HG03378 (cell line): ENCODE measurements around the gene SLC41A3.
"Not testable (repeated sequence)": the region's sequence is repeated elsewhere in the genome, so short reads cannot be mapped to it uniquely, and the experiment has no call there.

Source experiments
- ATAC-seq: cut with Tn5 transposase; IDR thresholded peaks from one replicate; pipeline ENCODE4 v1.9.1; 2021; ENCODE audit warnings: mild to moderate bottlenecking, moderate library complexity; ENCODE audit not compliant: unreplicated experiment

The SLC41A3 gene

DNA sequence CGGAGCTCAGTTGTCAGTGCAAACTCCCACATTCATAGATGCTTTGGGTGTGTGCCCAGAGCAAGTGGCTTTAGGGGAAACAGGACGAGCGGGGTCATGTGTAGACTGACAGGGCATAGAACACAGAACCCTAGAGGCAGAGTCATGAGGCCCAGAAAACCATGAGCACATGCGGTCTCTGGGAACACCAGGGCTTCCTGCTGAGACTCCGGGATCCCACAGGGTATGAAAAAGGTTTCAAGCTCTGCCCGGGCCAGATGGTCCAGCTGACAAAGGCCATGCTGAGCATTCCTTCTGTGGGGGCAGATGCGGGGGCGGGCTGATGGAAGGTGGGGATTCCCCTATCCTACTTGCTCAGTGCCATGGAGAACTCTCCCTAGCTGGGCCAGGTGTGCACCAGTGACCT is 70.2 kb downstream of the SLC41A3 start:
- ATAC-seq: no peak

DNA sequence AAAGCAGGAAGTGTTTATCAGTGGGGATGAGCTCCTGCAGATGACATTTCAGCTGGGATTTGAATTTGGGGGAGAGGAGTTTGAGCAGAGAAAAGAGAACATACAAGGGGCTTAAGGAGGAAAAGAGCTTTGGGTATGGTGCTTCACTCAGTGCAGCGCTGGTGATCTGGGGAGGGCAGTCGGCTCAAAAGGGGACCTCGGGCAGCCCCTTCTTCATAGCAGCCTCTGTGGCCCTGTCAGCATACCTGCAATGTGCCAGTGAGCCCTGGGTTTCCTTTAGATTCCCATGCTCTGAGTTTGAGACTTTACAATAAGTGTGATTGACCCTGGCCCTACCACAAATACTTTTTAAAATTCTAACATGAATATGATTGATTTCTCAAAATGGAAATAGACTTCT is 74.7 kb downstream of the SLC41A3 start:
- no peak for ATAC-seq

DNA sequence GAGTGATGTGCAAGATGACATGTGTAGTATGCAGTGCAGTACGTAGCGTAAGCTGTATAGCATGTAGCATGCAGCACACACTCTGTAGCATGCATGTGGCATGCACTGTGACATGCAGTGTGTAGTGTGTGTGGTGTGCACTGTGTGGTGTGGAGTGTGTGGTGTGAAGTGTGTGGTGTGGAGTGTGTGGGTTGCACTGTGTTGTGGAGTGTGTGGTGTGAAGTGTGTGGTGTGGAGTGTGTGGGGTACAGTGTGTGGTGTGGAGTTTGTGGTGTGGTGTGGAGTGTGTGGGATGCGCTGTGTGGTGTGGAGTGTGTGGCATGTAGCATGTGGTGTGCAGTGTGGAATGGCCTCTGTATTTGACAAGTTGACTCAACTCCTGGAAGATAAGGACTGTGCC is 75.7 kb downstream of the SLC41A3 start:
- ATAC-seq: no peak

- ATAC-seq: no peak
These were observed 78.0 kb downstream of the SLC41A3 start for GRCh38 chr3:126005951-126006350.

- ATAC-seq: no peak
These were observed 79.2 kb downstream of the SLC41A3 start for GRCh38 chr3:126004692-126005091.

GRCh38 chr3:126004217-126004616 is 79.7 kb downstream of the SLC41A3 start:
- ATAC-seq: no peak

DNA sequence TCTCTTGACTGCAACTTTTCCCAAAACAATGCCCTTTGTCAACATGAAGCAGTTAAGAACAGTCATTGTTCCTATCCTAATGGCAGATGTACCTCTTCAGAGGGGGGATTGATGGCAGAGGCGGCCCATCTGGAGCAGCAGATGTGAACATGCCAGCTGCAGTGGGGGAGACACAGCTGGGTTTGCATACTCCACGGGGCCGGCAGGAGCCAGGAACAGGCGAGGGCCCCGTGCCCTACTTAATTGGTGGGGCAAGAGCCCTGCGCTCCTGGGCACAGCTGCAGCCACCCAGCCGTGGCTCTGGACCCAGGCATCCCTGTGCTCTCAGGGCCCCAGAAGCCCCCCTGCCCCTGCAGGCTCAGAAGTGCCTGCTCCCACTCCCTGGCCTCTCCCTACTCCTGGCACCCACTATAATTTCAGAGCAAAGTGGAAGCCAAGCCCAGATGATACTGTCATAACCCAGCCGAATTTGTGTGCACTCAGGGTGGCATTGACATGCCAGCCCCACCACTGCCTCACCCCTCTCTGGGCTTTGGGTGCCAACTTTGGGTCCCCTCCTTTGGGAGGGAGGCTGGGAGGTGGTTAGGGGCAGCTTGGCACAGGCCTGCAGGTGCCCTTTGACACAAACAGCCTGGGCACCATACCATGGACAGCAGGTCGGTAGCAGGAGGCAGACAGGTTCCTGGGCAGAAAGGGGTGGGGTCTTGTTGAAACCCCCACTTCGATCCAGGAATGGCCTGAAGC is 80.3 kb downstream of the SLC41A3 start:
- no peak for ATAC-seq

GRCh38 chr3:126002189-126002588 is 81.7 kb downstream of the SLC41A3 start:
- ATAC-seq: no peak

DNA sequence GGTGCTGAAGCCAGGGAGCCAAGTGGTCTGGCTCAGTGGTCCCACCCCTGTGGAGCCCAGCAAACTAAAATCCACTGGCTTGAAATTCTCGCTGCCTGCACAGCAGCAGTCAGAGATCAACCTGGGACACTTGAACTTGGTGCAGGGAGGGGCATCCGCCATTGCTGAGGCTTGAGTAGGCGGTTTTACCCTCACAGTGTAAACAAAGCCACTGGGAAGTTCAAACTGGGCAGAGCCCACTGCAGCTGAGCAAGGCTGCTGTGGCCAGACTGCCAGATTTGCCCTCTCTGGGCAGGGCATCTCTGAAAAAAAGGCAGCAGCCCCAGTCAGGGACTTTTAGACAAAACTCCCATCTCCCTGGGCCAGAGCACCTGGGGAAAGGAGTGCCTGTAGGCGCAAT is 87.2 kb downstream of the SLC41A3 start:
- ATAC-seq: not testable (repeated sequence)

DNA sequence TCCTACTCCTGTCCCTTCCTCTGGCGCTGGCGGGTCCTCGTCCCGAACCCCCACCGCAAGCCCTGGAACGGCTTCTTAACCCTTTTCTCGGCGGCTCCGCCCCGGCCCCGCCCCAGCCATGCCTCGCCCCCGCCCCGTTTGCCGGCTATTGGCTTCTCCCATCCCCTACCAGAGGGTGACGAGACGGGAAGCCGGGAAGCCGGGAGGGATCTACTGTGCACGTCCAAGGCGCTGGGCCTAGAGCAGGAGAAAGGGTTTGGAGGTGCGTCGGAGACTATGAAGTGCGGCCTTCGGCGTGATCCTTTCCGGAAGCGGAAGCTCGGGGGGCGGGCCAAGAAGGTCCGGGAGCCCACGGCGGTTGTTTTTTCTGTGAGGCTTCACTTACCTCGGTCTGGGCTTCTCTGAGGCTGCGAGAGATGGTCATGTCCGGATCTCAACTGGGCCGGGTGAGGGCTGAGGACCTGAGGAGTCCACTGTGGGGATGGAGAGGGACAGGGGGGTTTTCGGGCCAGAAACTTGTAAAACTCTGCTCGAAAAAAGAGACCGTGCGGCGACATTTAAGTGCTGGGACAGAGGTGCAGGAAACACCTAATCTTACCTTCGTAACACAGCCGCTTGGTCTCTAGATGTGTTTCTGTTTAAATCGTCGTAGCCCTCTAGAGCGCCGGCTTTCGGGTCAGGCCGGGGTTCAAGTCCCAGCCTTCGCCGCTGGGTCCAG is 93.5 kb downstream of the SLC41A3 start:
- peak; percentile 61 for ATAC-seq

DNA sequence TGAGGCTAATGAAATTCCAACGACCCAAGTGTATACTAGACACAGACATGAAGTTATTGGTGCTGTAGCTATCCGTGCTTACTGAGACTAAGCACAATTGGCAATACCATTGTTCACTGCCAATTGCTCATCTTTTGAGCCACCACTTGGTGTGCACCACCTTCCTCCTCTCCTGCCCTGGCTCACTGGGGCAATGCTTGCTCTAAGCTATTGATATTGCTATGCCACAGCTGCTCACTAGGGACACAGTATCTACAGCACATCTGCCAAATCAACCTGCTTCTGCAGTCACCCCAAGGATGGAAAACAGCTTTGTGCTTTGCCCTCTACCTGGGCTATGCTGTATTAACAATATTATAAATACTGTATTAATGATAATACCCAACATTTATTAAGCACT is 99.0 kb downstream of the SLC41A3 start:
- ATAC-seq: not testable (repeated sequence)

DNA sequence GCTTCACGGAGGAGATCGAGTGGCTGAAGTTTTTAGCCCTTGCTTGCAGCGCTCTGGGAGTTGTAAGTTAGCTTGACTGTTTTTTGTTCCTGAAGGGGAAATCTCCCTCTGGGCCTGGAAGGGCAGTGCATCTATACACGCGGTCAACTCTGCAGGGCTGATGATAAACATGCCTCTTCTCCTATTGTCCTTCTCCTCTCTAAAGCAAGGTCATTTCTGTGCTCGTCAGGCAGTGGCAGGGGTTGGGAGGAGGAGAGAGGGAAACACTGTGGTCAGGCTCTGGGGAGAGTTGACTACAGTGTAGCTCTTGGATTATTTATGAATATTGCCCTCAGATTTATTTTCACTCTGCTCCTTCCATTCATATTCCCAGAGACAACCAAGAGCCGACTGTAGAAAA is 106.8 kb downstream of the SLC41A3 start:
- ATAC-seq: not testable (repeated sequence)

DNA sequence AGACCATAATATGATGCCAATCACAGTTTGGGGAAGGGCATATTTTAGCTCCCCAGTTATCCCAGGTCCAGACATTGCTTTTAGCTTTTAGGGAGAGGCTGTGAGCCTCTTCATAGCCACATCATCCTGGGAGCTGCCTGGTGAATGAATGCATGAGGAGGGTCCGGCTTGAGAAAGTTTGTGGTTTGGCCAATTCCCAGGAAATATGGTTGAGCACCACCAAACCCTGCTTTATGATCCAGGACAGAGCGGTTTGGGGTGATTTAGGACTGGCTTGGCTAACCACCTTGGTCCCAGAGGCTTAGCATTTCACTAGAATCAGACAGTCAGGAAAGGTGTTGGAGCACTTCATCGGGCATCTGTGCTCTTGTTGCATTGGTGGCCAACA is 107.9 kb downstream of the SLC41A3 start:
- ATAC-seq: not testable (repeated sequence)

DNA sequence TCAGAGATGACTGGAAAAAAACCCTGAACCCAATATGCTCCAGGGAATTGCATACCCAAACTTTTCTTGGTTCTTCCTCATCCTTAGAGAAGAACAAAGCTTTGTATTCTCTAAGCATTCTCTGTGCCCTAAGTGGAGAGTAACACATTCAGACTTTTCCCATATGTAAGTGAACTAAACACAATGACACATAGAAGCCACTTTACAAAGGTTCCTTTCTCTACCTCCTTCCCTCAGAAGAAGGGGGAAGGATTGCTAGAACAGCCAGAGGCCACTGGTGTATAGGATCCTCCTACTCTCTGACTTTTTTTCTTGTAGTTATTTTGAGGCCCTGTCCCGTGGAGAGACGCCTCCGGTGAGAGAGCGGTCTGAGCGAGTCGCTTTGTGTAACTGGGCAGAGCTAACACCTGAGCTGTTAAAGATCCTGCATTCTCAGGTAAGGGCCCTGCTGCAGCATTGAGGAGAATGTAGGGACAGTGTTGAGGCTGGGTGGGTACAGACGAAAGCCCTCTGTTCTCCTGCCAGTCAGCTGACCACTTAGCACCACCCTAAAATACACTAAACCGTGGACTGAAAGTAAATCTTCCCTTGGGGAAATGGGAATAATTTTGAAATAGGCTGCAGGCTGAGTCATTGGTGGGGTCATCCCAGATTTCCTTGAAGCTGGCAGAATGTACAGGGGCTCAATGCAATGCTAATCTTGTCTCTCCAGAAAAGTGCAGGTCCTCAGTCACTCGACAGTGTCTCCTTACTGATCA is 108.5 kb downstream of the SLC41A3 start:
- ATAC-seq: not testable (repeated sequence)

- ATAC-seq: peak; percentile 62
These were observed 111.7 kb downstream of the SLC41A3 start for GRCh38 chr3:125971997-125972944.

GRCh38 chr3:125968701-125969592 is 115.0 kb downstream of the SLC41A3 start, which contains the start of gene ROPN1B:
Gene ROPN1B (plus strand): TSS chr3:125969178. CDS start chr3:125972055, 2,877 bp downstream.
- not testable (repeated sequence) for ATAC-seq

DNA sequence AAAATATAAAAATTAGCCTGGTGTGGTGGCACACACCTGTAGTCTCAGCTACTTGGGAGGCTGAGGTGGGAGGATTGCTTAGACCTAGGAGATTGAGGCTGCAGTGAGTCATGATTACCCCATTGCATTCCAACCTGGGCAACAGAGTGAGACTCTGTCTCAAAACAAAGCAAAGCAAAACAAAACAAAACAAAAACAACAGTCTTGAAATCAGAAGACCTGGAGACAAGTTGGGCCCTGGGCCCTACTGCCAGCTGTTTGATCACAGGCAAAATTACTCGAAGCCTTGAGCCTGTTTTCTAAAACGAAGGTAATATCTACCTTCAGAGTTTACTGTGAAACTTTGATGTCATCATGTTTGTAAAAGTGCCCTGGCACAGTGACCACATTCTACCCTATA is 115.8 kb downstream of the SLC41A3 start:
- ATAC-seq: not testable (repeated sequence)

DNA sequence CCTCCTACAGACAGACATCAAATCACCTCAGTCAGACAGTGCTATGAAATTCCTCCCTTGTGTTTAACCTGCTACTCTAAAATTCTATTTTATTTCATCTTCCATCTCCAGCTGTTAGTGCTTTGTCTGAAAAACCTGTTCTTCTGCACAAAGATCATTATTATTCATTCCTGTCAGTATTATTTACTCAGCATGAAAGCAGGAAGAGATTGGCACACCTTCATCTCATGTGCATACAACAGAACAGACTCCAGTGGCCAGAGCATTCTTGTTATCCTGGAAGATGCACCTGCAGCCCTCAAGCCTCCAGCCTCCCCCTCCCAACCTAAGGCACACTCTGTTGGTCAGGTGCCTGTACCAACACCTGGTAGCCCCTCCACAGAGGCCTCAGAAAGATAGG is 116.8 kb downstream of the SLC41A3 start:
- ATAC-seq: no peak

DNA sequence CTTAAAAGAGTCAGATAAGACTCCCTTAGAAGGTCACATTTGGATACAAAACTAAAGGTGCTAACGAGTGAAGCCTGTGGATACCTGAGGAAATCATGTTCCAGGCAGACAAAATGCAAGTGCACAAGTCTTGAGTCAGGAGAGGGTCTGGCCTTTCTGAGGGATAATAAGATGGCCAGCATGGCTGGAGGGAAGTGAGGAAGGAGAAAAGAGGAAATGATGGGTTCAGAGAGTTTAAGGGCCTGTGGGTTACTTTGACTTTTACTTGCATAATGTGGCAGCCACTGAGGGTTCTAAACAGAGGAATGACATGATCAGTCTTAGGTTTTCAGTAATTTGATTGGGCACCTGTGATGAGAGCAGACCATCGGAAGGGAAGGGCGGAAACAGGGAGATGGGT is 118.4 kb downstream of the SLC41A3 start:
- no peak for ATAC-seq
